Activated CD4-positive, alpha-beta T cell treated with anti-CD3 and anti-CD28 coated beads, Interleukin-2, amount 50 U/mL, for 16 hours (primary cell): ENCODE results near the gene UBE2E2.
"Not testable (repeated sequence)": the region's sequence is repeated elsewhere in the genome, so short reads cannot be mapped to it uniquely, and the experiment has no call there.

Experiments used
- DNase-seq: peaks from one replicate; pipeline ENCODE4 v3.0.0-alpha.2; 2020

UBE2E2 gene

GRCh38 chr3:23594894-23595670 is 392.0 kb downstream of the UBE2E2 start:
- DNase-seq: no peak

- DNase-seq: no peak
Observed at GRCh38 chr3:23595851-23596250, 392.7 kb downstream of the UBE2E2 start.

DNA sequence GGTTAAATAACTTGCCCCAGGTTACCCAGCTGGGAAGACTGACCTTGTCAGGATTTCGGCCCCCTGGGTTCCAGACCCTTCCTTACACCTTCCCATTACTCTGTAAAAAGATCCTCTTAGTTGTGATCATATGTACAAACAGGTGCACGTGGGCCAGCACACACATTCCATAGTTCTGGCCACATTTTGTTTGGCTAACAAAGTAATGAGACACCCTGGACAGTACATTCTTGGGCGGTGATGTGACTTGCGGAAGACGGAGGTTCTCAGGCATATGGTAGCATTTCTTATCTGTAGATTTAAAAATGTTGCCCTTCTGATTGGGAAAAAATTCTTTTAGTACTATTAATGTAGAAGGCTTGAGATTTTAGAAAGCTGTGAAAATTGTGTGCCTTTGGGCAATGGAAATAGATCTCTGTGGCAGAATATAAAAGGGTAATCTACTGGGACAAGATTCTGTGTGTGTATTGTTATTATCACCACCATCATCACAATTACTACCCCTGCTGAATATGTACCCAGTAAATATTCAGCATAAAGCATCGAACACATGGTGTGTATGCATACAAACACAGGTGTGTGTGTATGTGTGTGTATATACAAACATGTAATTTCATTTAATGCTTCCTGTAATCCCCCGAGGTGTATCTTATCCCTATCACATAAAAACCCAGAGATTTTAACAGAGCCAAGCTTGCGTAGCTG is 397.2 kb downstream of the UBE2E2 start:
- no peak for DNase-seq

DNA sequence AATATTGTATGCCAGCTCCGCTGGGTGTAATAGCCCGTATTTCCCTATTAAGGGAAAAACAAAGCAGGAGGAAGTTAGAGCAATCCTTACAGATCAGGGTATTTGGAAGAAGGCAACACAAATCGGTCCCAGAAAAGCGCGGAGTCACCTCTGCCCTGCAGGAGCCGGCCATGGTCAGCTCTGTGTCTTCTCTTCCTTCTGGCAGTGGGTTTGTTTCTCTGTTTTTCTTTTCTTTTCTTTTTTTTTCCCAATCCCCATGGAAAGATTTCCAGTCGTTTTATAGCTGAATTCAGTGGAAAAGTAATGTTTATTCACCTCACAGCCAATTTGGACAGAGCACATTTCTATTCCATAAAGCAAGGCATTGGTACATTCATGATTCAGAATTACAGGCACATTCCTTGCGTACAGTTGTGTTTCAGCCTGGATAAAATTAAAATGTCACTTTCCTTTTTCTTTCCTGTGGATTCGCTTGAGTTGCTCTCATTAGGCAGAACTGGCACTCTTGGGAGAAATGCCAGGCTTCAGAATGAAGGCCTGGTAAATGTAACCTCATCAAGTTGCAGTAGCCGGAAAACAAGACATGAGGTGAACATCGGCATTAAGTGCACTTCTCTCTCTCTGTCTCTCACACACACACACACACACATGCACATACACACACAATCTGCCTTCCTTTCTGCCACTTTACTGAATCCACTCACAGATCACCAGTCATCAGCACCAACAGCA is 398.1 kb downstream of the UBE2E2 start:
- no peak for DNase-seq

- DNase-seq: no peak
Observed at GRCh38 chr3:23602971-23603370, 399.8 kb downstream of the UBE2E2 start.

DNA sequence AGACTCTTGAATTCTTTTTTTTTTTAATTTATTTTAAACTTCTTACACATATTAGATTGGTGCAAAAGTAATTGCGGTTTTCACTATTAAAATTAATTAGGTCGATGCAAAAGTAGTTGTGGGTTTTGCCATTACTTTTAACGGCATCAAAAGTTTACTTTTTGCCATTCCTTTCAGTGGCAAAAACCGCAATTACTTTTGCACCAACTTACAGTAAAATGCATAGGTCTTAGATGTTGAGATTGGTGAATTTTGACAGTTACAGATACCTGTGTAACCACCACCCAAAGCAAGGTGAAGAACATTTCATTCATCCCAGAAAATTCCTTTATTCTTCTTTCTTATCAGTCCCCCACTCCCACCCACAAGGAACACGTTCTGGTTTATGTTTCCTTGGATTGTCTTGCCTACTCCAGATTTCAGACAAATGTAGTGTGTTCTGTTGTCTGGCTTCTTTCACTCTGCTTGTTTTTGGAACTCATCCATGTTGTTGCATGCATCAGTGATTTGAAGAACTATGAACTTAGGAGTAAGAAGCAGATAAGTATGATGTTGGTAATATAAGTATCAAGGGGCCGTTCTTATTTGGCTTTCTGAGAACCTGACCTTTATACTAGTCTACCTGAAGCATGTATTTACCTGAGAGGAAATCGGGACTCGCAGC is 404.2 kb downstream of the UBE2E2 start:
- no peak for DNase-seq

- DNase-seq: no peak
Observed at GRCh38 chr3:23608650-23609049, 405.5 kb downstream of the UBE2E2 start.

- DNase-seq: no peak
Observed at GRCh38 chr3:23611737-23612295, 408.7 kb downstream of the UBE2E2 start.

DNA sequence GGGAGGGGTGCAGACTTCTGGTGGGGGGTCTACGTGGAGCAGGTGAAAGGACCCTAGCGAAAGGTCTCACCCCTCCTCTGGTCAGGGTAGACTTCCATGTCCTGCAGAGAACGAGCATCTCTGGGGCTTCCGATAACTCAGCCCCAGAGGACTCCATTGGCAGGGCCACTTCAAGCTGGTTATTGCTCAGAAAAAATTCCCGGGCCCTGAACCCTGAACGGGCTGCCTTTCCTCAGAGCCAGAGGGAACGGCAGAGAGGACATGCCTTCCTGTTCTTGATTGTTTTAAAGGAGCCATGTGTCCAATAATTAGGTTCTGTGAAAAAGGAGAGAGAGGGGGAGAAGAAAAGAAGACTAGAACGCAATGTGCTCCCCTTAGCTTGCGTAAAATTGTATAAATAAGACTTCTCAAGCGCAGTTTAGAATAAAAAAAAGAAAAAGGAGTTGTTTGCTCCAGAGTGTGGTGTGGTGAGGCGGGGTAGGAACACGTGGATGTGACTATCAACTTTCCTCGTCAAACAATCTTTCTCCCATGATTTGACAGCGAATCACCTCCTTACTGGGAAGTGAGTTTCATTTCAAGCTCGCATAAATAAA is 409.3 kb downstream of the UBE2E2 start:
- no peak for DNase-seq

- no peak for DNase-seq
Observed at GRCh38 chr3:23615068-23615467, 411.9 kb downstream of the UBE2E2 start.

- DNase-seq: not testable (repeated sequence)
Observed at GRCh38 chr3:23618475-23618874, 415.3 kb downstream of the UBE2E2 start.

DNA sequence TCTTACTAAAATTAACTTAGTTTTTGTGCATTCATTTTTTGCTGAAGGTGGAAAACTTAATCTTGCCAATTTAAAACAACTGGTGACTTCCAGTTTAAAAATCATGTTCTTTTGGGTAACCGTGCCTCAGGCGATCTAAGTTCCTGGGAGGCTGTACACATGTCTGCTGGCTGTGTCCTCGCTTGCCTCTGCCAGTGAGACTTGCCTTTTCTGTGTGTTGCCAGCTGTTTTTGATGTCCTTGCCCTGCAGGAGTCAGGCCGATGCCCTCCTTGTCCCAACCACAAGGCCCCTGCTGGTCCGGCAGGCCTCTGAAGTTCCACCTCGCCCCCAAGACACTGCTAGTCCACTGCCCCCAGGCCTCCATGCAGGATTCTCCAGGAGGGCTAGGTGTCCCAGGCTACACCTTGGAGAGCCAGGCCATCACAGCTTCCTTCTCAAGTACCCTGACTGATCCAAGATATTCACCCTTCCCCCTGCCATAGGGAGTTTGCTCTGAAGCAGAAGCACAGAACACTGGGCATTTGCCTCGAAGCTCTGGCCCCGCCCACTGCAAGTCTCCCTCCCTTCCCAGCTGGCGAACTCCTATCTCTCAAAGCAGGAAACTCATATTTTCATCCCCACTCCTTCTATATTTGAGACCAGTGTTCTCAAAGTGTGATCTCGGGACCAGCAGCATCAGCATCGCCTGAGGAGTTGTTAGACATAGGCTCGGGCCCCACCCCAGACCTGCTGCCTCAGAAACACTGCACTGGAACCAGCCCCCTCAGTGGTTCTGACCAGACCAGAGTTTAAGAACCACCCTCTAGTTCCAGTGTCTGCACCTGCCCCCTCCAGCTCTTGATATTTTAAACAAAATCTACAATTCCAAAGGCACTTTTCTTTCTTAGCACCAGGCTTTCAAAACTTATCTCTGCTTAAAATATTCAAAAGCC is 416.8 kb downstream of the UBE2E2 start:
- DNase-seq: no peak

DNA sequence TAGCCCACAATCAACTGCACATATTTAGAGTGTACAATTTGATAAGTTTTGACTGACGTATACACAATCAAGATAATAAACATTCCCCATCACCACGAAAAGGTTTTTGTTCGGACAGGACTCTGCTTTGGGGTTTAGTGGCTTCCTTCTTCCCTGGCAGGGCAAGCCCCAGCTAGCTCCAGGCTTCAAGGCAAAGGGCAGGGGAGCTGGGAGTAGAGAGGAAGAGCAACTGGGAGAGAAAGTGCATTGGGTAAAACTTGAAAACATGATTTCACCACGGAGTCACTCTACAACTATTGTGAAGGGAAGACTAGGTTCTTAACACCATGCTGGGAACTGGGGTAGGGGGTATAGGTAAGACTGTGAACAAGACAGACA is 417.5 kb downstream of the UBE2E2 start:
- DNase-seq: no peak

- no peak for DNase-seq
Observed at GRCh38 chr3:23623844-23624243, 420.7 kb downstream of the UBE2E2 start.

- no peak for DNase-seq
Observed at GRCh38 chr3:23624305-23624704, 421.2 kb downstream of the UBE2E2 start.

- DNase-seq: no peak
Observed at GRCh38 chr3:23626442-23626841, 423.3 kb downstream of the UBE2E2 start.

- DNase-seq: no peak
Observed at GRCh38 chr3:23629181-23629894, 426.2 kb downstream of the UBE2E2 start.

GRCh38 chr3:23633261-23633960 is 430.3 kb downstream of the UBE2E2 start:
- DNase-seq: no peak

- DNase-seq: no peak
Observed at GRCh38 chr3:23637339-23637738, 434.2 kb downstream of the UBE2E2 start.
